PC-9 (cell line): ENCODE measurements around the gene TRPV5.

Source experiments
- CTCF ChIP-seq: fragments of 200-600 bp; sonication (generic); conservative IDR thresholded peaks from 2 replicates; pipeline ENCODE4 v1.6.1; 2017; ENCODE audit warnings: mixed run types, antibody characterized with exemption, mild to moderate bottlenecking, moderate library complexity
- EZH2 ChIP-seq: fragments of 200-600 bp; sonication (generic); IDR thresholded peaks from 2 replicates; pipeline ENCODE4 v1.8.0; 2017; ENCODE audit warnings: antibody characterized with exemption, low read depth

- TF ChIP-seq CTCF (no peak), EZH2 (no peak)
These were observed 64.5 kb downstream of the TRPV5 start for GRCh38 chr7:142868986-142869415.
